Measurements from ENCODE around the gene ZNF816.
"Not testable (repeated sequence)": the region's sequence is repeated elsewhere in the genome, so short reads cannot be mapped to it uniquely, and the experiment has no call there.

The ZNF816 gene

DNA sequence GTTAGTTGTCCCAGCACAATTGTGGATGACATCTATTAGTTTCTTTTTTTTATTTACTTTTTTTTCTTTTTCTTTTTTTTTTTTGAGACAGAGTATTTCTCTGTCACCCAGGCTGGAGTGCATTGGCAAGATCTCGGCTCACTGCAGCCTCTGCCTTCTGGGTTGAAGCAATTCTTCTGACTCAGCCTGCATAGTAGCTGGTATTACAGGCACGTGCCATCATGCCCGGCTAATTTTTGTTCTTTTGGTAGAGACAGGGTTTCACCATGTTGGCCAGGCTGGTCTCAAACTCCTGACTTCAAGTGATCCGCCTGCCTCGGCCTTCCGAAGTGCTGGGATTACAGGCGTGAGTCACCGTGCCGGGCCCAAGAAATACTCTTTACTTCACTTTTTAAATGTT lies 38.0 kb downstream of the ZNF816 start:
- DNase-seq, result not testable (repeated sequence)

DNA sequence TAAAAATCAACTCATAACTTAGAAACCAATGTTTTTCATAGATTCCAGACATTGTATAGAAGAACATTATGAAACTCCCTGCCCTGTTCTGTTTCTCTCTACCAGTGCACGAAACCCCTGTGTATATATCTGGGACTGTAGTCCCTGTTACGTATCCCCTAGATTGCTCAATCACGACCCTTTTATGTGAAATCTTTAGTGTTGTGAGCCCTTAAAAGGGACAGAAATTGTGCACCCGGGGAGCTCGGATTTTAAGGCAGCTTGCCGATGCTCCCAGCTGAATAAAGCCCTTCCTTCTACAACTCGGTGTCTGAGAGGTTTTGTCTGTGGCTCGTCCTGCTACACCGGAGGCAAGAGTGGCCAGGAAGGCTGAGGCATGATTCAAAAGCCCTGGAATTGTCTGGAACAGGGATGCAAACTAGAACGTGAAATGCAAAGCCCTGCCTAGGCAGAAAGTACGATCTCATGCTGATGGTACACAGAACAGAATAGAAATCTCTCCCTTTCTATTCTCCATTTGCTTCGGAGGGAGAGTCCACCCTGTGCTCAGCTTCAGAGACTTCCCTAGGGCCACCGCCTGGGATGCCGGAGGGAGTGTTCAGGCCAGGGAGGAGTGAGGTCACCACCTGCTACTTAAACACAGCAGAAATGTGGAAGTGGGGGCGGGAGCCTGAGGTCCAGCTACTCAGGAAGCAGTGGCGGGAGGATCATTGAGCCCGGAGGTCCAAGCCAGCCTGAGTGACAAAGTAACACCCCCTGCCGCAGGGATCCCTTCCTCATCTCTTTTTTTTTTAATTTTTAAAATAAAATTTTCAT lies 38.7 kb downstream of the ZNF816 start:
- DNase-seq, result no peak

DNA sequence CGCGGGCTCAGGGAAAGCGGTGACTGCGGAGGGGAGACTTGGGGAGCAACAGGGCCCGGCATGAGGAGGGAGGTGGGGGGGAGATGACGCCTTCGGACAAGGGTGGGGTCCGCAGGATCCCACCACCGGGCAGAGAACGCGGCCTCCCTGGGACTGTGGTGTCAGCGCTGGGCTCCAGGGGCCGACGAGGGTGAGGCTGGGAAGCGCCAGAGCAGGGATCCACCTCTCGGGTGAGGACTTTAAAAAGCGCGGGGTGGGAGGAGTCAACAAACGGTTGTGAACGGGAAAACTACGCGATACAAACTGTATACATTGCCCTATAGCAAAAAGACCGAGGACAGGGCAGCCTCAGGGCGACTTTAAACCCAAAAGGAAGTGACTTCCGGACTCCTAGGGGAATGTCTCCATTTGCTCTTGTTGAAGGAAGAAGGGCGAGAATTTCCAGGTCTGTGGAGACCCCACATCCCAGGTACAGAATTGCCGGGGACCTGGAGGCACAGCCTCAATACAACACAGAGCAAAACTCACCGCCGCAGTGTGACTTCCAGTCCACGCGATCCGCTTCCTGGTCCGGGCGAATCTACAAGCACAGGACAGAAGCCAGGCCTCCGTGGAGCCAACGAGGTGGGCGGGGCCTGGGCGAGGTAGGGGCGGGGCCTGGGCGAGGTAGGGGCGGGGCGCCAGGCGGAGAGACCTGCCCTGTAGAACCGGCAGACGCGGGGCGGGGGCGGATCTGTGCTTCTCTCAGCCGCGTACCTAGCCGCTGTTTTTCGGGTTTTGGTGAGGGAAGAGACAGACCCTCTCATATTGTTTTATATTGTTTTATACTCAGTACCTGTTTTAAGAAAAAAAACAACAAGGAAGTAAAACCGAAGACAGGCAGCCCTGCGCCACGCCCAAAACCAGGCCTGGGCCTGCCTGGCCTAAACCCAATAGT lies 39.6 kb downstream of the ZNF816 start, which contains the start of gene ZNF888:
Gene ZNF888, minus strand, starts transcription at position 588 of the 937 bp plus-strand sequence. CDS start 5,555 bp downstream, outside the sequence.
- DNase-seq, result peak; percentile 85

GRCh38 chr19:52917531-52917930 lies 45.1 kb downstream of the ZNF816 start:
- DNase-seq, result no peak

DNA sequence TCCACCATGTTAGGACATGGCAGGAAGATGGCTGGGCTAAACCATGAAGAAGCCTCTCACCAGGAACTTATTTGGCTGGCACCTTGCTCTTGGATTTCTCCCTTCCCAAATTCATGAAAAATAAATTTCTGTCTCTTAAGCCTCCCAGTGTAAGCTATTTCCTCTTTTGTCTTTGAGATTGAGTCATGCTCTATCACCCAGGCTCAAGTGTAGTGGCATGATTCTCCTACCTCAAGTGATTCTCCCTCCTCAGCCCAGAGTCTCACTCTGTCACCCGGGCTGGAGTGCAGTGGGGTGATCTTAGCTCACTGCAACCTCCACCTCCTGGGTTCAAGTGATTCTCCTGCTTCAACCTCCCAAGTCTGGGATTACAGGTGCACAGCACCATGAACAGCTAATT lies 52.0 kb downstream of the ZNF816 start:
- DNase-seq, result no peak

DNA sequence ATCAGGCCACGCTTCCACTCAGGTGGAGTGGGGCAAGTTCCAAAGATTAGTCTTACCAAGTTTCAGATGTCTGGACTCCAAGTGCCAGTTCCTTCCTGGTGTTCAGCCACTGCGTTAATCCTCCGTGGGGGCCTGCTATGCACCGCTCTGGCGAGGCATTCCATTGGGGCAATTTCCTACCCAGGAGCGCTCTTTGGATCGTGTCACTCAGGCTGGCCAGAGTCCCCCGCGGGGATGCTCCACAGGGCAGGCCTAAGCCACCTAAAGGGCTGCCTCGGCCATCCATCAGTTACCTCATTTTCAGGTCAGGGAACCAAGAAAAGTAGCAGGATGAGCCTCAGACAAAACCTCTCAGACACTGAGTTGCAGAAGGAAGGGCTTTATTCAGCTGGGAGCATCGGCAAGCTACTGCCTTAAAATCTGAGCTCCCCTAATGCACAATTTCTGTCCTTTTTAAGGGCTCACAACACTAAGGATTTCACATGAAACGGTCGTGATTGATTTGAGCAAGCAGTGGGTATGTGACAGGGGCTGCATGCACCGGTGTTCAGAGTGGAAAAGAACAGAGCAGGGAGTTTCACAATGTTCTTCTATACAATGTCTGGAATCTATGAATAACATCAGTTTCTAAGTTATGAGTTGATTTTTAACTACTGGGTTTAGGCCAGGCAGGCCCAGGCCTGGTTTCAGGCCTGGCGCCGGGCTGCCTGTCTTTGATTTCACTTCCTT lies 58.5 kb downstream of the ZNF816 start:
- DNase-seq, result not testable (repeated sequence)

DNA sequence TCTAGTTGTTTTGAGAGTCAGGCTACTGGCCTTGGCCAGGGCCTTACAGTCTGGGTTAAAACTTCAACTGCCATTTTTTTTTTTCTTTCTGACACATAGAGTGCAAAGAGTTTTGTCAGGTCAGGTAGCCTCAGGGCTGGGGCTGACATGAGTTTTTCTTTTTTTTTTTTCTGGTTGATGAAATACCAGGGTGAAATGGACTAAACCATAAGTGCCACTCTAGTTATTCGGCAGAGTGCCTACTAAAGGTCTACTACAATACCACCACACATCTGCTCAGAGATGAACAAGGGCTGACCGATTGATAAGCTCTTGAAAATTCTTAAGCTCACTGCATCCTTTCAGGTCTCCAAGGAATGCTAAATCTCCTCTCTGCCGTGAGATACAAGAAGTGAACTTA lies 60.8 kb downstream of the ZNF816 start:
- no peak for DNase-seq

All from fibroblast of skin of back (primary cell).